Liver (tissue), 9 donors: ENCODE measurements around the gene CGB7. TPM values are rescaled to one million over a fixed set of nuclear protein-coding genes. Genes with fewer than 3 reads are reported as not detected.
"Not testable (repeated sequence)": the region's sequence is repeated elsewhere in the genome, so short reads cannot be mapped to it uniquely, and the experiment has no call there.

ENCODE experiments used
- DNase-seq: peaks from one replicate; pipeline ENCODE4 v3.0.0-alpha.2; 2017; ENCODE audit warnings: low spot score
- H3K27ac ChIP-seq, 2 donors: one replicate each; pipeline ENCODE4 v1.7.0; 2013; ENCODE audit warnings: inconsistent platforms in 2 of 2, low read length in 2 of 2, control low read depth in 1 of 2, low read depth in 1 of 2, mild to moderate bottlenecking in 1 of 2
- H3K27me3 ChIP-seq, 4 donors: one replicate each; pipeline versions ENCODE4 v1.6.1 to v1.7.0; 2013; ENCODE audit warnings: low read length in 3 of 4, inconsistent platforms in 1 of 4, mild to moderate bottlenecking in 1 of 4, moderate library complexity in 1 of 4; ENCODE audit not compliant: control insufficient read depth in 4 of 4, insufficient read depth in 4 of 4
- H3K36me3 ChIP-seq, 4 donors: one replicate each; pipeline versions ENCODE4 v1.6.1 to v1.7.0; 2013; ENCODE audit warnings: low read length in 3 of 4, mild to moderate bottlenecking in 3 of 4, low read depth in 1 of 4, moderate library complexity in 1 of 4; ENCODE audit not compliant: control insufficient read depth in 4 of 4, insufficient read depth in 3 of 4
- H3K4me1 ChIP-seq, 4 donors: one replicate each; pipeline versions ENCODE4 v1.6.1 to v1.7.0; 2013; ENCODE audit warnings: low read length in 3 of 4, mild to moderate bottlenecking in 3 of 4, moderate library complexity in 1 of 4; ENCODE audit not compliant: control insufficient read depth in 4 of 4, insufficient read depth in 4 of 4
- H3K4me3 ChIP-seq, 3 donors: one replicate each; pipeline versions ENCODE4 v1.6.1 to v1.7.0; 2013; ENCODE audit warnings: low read length in 3 of 3, control low read depth in 1 of 3, low read depth in 1 of 3, mild to moderate bottlenecking in 1 of 3
- H3K9ac ChIP-seq, 2 donors: one replicate each; pipeline ENCODE4 v1.7.0; 2013; ENCODE audit warnings: low read length in 2 of 2, mild to moderate bottlenecking in 2 of 2, moderate library complexity in 2 of 2, control low read depth in 1 of 2, low read depth in 1 of 2
- H3K9me3 ChIP-seq, 4 donors: one replicate each; pipeline versions ENCODE4 v1.6.1 to v1.7.0; 2013; ENCODE audit warnings: low read length in 3 of 4; ENCODE audit not compliant: control insufficient read depth in 4 of 4
- ATF3 ChIP-seq: IDR thresholded peaks from 2 replicates; pipeline ENCODE4 v1.6.1; 2016; ENCODE audit warnings: antibody characterized with exemption
- CTCF ChIP-seq: fragments of 150-350 bp; IDR thresholded peaks from 2 replicates; pipeline ENCODE4 v1.5.1; 2017; ENCODE audit warnings: improper control_type of control experiment, low read depth, low read length; ENCODE audit not compliant: missing input control
- EGR1 ChIP-seq, 2 donors: IDR thresholded peaks; 2 replicates each; pipeline ENCODE4 v1.6.1; 2016 to 2018; ENCODE audit warnings: antibody characterized with exemption in 2 of 2, low read depth in 2 of 2
- FOXA1 ChIP-seq: IDR thresholded peaks from 2 replicates; pipeline ENCODE4 v1.6.1; 2016; ENCODE audit warnings: antibody characterized with exemption
- FOXA2 ChIP-seq: IDR thresholded peaks from 2 replicates; pipeline ENCODE4 v1.6.1; 2016; ENCODE audit warnings: antibody characterized with exemption
- GABPA ChIP-seq, 2 donors: IDR thresholded peaks in 1 of 2; conservative IDR thresholded peaks in 1 of 2; 2 replicates each; pipeline ENCODE4 v1.6.1; 2016; ENCODE audit warnings: antibody characterized with exemption in 2 of 2, mild to moderate bottlenecking in 1 of 2, moderate library complexity in 1 of 2
- HNF4A ChIP-seq, 2 donors: conservative IDR thresholded peaks; 2 replicates each; pipeline ENCODE4 v1.6.1; 2016; ENCODE audit warnings: antibody characterized with exemption in 2 of 2, mild to moderate bottlenecking in 2 of 2
- HNF4G ChIP-seq: IDR thresholded peaks from 2 replicates; pipeline ENCODE4 v1.6.1; 2016; ENCODE audit warnings: antibody characterized with exemption
- JUND ChIP-seq, 2 donors: IDR thresholded peaks; 2 replicates each; pipeline ENCODE4 v1.6.1; 2016; ENCODE audit warnings: antibody characterized with exemption in 2 of 2
- MAX ChIP-seq: IDR thresholded peaks from 2 replicates; pipeline ENCODE4 v1.6.1; 2016; ENCODE audit warnings: antibody characterized with exemption
- NR2F2 ChIP-seq: IDR thresholded peaks from 2 replicates; pipeline ENCODE4 v1.6.1; 2016; ENCODE audit warnings: antibody characterized with exemption
- RAD21 ChIP-seq, 2 donors: IDR thresholded peaks; 2 replicates each; pipeline ENCODE4 v1.6.1; 2016; ENCODE audit warnings: antibody characterized with exemption in 2 of 2, mild to moderate bottlenecking in 2 of 2
- REST ChIP-seq: IDR thresholded peaks from 2 replicates; pipeline ENCODE4 v1.6.1; 2016; ENCODE audit warnings: antibody characterized with exemption, mild to moderate bottlenecking
- RXRA ChIP-seq, 2 donors: IDR thresholded peaks; 2 replicates each; pipeline ENCODE4 v1.6.1; 2017 to 2018; ENCODE audit warnings: antibody characterized with exemption in 2 of 2, mild to moderate bottlenecking in 1 of 2
- SP1 ChIP-seq: IDR thresholded peaks from 2 replicates; pipeline ENCODE4 v1.6.1; 2018; ENCODE audit warnings: antibody characterized with exemption, mild to moderate bottlenecking
- TAF1 ChIP-seq: conservative IDR thresholded peaks from 2 replicates; pipeline ENCODE4 v1.6.1; 2016; ENCODE audit warnings: antibody characterized with exemption, mild to moderate bottlenecking
- YY1 ChIP-seq: IDR thresholded peaks from 2 replicates; pipeline ENCODE4 v1.6.1; 2016; ENCODE audit warnings: antibody characterized with exemption, mild to moderate bottlenecking
- ZBTB33 ChIP-seq: IDR thresholded peaks from 2 replicates; pipeline ENCODE4 v1.6.1; 2016; ENCODE audit warnings: antibody characterized with exemption
- WGBS: extraction: QIAGEN DNeasy Blood & Tissue Kit; methylation state at CpG from one replicate; pipeline ENCODE4 v1.1.7; 2013; 5-methylcytosine and 5-hydroxymethylcytosine counted together
- polyA plus RNA-seq, 2 donors: library from polyadenylated mRNA; stranded (reverse) in 1 of 2; unstranded in 1 of 2; fragments of 200-250 nt in 1 of 2; fragments of >200 nt in 1 of 2; fragmentation: Nextera tagmentation in 1 of 2; extraction: Ambion mirVana in 1 of 2; gene quantifications; one replicate each; pipeline versions ENCODE4 v1.2.1 to v1.2.3, GENCODE V29; 2013 to 2015
- total RNA-seq, 2 donors: library from RNA; depleted of rRNA; stranded (reverse); fragments of >200 nt; gene quantifications; one replicate each; pipeline ENCODE4 v1.2.3, GENCODE V29; 2014
- donor health status: healthy.
- donor health status: healthy.
- donor health status: healthy.
- donor health status: healthy.
- donor health status: healthy.

Gene CGB7
- total and polyA plus RNA-seq, 4 donors: not detected

GRCh38 chr19:49042177-49042576 is 15.4 kb downstream of the CGB7 start:
- Histone ChIP-seq H3K4me3 (no peak overlapping the region), H3K9ac (no peak overlapping the region), H3K9me3 (no peaks in the 10 kb centered on the region), H3K27ac (no peak overlapping the region), H3K36me3 (no peaks in the 10 kb centered on the region), H3K27me3 (no peaks in the 10 kb centered on the region), H3K4me1 (no peaks in the 10 kb centered on the region)
- 81% methylated on average over 17 of the region's 17 CpGs for WGBS
- TF ChIP-seq MAX: no peak
- TF ChIP-seq HNF4G: no peak
- no peak for TF ChIP-seq RXRA (IDR thresholded peaks at IDR 0.05)
- TF ChIP-seq FOXA1: no peak
- TF ChIP-seq ZBTB33: no peak
- no peak for TF ChIP-seq REST
- no peak for TF ChIP-seq FOXA2
- no peak for TF ChIP-seq SP1
- TF ChIP-seq GABPA (IDR thresholded peaks at IDR 0.05 in 1 of 2, conservative IDR thresholded peaks at IDR 0.05 in 1 of 2): no peak
- no peak for TF ChIP-seq TAF1
- TF ChIP-seq RAD21 (IDR thresholded peaks at IDR 0.05): no peak
- TF ChIP-seq JUND (IDR thresholded peaks at IDR 0.05): no peak
- no peak for TF ChIP-seq ATF3
- TF ChIP-seq HNF4A (conservative IDR thresholded peaks at IDR 0.05): no peak
- no peak for TF ChIP-seq YY1
- no peak for TF ChIP-seq NR2F2
- no peak for TF ChIP-seq EGR1 (IDR thresholded peaks at IDR 0.05; ENCODE audit: low read depth in 2 of 2)
- no peak for TF ChIP-seq CTCF
- no peak for DNase-seq

GRCh38 chr19:49039736-49040135 is 17.8 kb downstream of the CGB7 start:
- H3K27me3 ChIP-seq, H3K27ac ChIP-seq, DNase-seq, H3K36me3 ChIP-seq, H3K9ac ChIP-seq, H3K4me1 ChIP-seq, H3K9me3 ChIP-seq, H3K4me3 ChIP-seq: not testable (repeated sequence)
- 60% methylated on average over 9 of the region's 9 CpGs for WGBS

- H3K27ac ChIP-seq, H3K4me3 ChIP-seq, DNase-seq, H3K27me3 ChIP-seq, H3K9me3 ChIP-seq, H3K9ac ChIP-seq, H3K4me1 ChIP-seq, H3K36me3 ChIP-seq: not testable (repeated sequence)
- WGBS: 83% methylated on average over 26 of the region's 26 CpGs
These were observed 18.8 kb downstream of the CGB7 start for GRCh38 chr19:49038557-49039276.

- not testable (repeated sequence) for H3K4me1 ChIP-seq, H3K27ac ChIP-seq, H3K27me3 ChIP-seq, DNase-seq, H3K9me3 ChIP-seq, H3K4me3 ChIP-seq, H3K36me3 ChIP-seq, H3K9ac ChIP-seq
- 86% methylated on average over 7 of the region's 8 CpGs for WGBS
These were observed 19.4 kb downstream of the CGB7 start for GRCh38 chr19:49038111-49038510.
